ENCODE results near the gene POPDC2.

POPDC2 gene

GRCh38 chr3:119675188-119675874 lies 14.9 kb upstream of the POPDC2 start:
- Histone ChIP-seq H3K36me3 (ENCODE audit: control insufficient read depth in 2 of 2, insufficient read depth in 1 of 2, low read length in 2 of 2) (peaks cover 4 to 48% of the 10 kb centered on the region in 2 experiments; a peak in 2 of 3 replicates), H3K4me1 (ENCODE audit: control insufficient read depth, insufficient read depth, low read length) (no peaks in the 10 kb centered on the region), H3K4me3 (ENCODE audit: low read depth, low read length) (no peak overlapping the region; the same call in 1 of the 2 replicates), H3K9me3 (ENCODE audit: control insufficient read depth, insufficient read depth, low read depth, low read length) (no peaks in the 10 kb centered on the region), H3K27ac (ENCODE audit: extremely low read depth, low read depth, low read length) (no peak overlapping the region)
- POLR2A ChIA-PET = interaction anchor here (0.7 to 2.1 kb wide), 3 partner anchors 105 to 399 kb away, joined by 3 to 11 read pairs (median 4); partner anchors contain the start of gene TIMMDC1
- CTCF ChIA-PET = interaction anchor here (0.6 to 1.1 kb wide), 4 partner anchors 10 to 247 kb away, joined by 3 to 4 read pairs (median 3); no protein-coding TSS in a partner anchor
- no peak for TF ChIP-seq INSM2 (tag by site-specific recombination; IDR thresholded peaks at IDR 0.05)
- TF ChIP-seq ZNF792 (tag by site-specific recombination; IDR thresholded peaks at IDR 0.05) = no peak
- no peak for TF ChIP-seq ZNF621 (tag by site-specific recombination; IDR thresholded peaks at IDR 0.05)
- TF ChIP-seq MYNN (tag by site-specific recombination; IDR thresholded peaks at IDR 0.05; ENCODE audit: borderline replicate concordance) = no peak

GRCh38 chr3:119673875-119674274 lies 13.5 kb upstream of the POPDC2 start:
- no peak for TF ChIP-seq ZBTB44 (tag by site-specific recombination; IDR thresholded peaks at IDR 0.05)
- TF ChIP-seq ZNF350 (tag by site-specific recombination; IDR thresholded peaks at IDR 0.05) = no peak
- no peak for TF ChIP-seq ZBTB8A (tag by site-specific recombination; IDR thresholded peaks at IDR 0.05)
- TF ChIP-seq SCRT2 (tag by site-specific recombination; IDR thresholded peaks at IDR 0.05) = no peak
- TF ChIP-seq ZNF248 (tag by site-specific recombination; IDR thresholded peaks at IDR 0.05) = no peak
- no peak for TF ChIP-seq ZBTB11 (tag by site-specific recombination; conservative IDR thresholded peaks at IDR 0.05; ENCODE audit: low read depth)
- TF ChIP-seq ZNF266 (tag by site-specific recombination; IDR thresholded peaks at IDR 0.05; ENCODE audit: low read depth) = no peak
- TF ChIP-seq CTCF (tag by site-specific recombination; IDR thresholded peaks at IDR 0.05) = no peak
- no peak for TF ChIP-seq ZNF362 (tag by site-specific recombination; IDR thresholded peaks at IDR 0.05)
- no peak for TF ChIP-seq EGR2 (tag by site-specific recombination; IDR thresholded peaks at IDR 0.05; ENCODE audit: low read depth)
- TF ChIP-seq AEBP2 (tag by site-specific recombination; IDR thresholded peaks at IDR 0.05; ENCODE audit: borderline replicate concordance) = no peak
- TF ChIP-seq ZFP37 (tag by site-specific recombination; IDR thresholded peaks at IDR 0.05) = no peak
- TF ChIP-seq SP3 (tag by site-specific recombination; IDR thresholded peaks at IDR 0.05) = no peak
- peaks cover 8 to 60% of the 10 kb centered on the region in 2 experiments for H3K36me3 ChIP-seq (ENCODE audit: control insufficient read depth in 2 of 2, insufficient read depth in 1 of 2, low read length in 2 of 2)
- no peaks in the 10 kb centered on the region for H3K4me1 ChIP-seq (ENCODE audit: control insufficient read depth, insufficient read depth, low read length)
- no peak overlapping the region for H3K27ac ChIP-seq (ENCODE audit: extremely low read depth, low read depth, low read length)
- ChIA-PET POLR2A (no interaction called here), CTCF (no interaction called here)
- H3K9me3 ChIP-seq (ENCODE audit: control insufficient read depth, insufficient read depth, low read depth, low read length) = no peaks in the 10 kb centered on the region
- no peak overlapping the region for H3K4me3 ChIP-seq (ENCODE audit: low read depth, low read length)
